Neural progenitor cell (in vitro differentiated cells): ENCODE data around the gene SLC16A4. TPM values are rescaled to one million over a fixed set of nuclear protein-coding genes. Genes with fewer than 3 reads are reported as not detected.
A peak's percentile ranks its signal among the peaks of the same experiment; 100 is the strongest.

Experiments
- DNase-seq: peaks from one replicate; pipeline ENCODE4 v3.0.0-alpha.2; 2016; ENCODE audit warnings: low spot score
- H2AFZ ChIP-seq: fragments of 200-600 bp; sonication (generic); replicated peaks from 2 replicates; pipeline ENCODE4 v1.6.1; 2016; ENCODE audit warnings: antibody characterized with exemption
- H3F3A ChIP-seq: fragments of 200-600 bp; sonication (generic); 2 replicates; pipeline ENCODE4 v1.6.1; 2016; ENCODE audit warnings: antibody characterized with exemption, low read depth
- H3K27ac ChIP-seq: fragments of 200-600 bp; sonication (generic); 2 replicates; pipeline ENCODE4 v1.5.1; 2016; ENCODE audit warnings: mild to moderate bottlenecking
- H3K27me3 ChIP-seq: fragments of 200-600 bp; sonication (generic); 2 replicates; pipeline ENCODE4 v1.6.1; 2016; ENCODE audit warnings: mild to moderate bottlenecking, moderate library complexity
- H3K36me3 ChIP-seq: fragments of 200-600 bp; sonication (generic); 2 replicates; pipeline ENCODE4 v1.5.1; 2016
- H3K4me1 ChIP-seq: fragments of 200-600 bp; sonication (generic); 2 replicates; pipeline ENCODE4 v1.6.1; 2016; ENCODE audit warnings: mixed run types
- H3K4me2 ChIP-seq: fragments of 200-600 bp; sonication (generic); 2 replicates; pipeline ENCODE4 v1.6.1; 2016
- H3K4me3 ChIP-seq: fragments of 200-600 bp; sonication (generic); 2 replicates; pipeline ENCODE4 v1.5.1; 2016
- H3K79me2 ChIP-seq: fragments of 200-600 bp; sonication (generic); 2 replicates; pipeline ENCODE4 v1.6.1; 2016; ENCODE audit warnings: low read depth
- H3K9ac ChIP-seq: fragments of 200-600 bp; sonication (generic); 2 replicates; pipeline ENCODE4 v1.6.1; 2016
- H3K9me3 ChIP-seq: fragments of 200-600 bp; sonication (generic); 2 replicates; pipeline ENCODE4 v1.5.1; 2016; ENCODE audit warnings: low read depth
- H4K20me1 ChIP-seq: fragments of 200-600 bp; sonication (generic); 2 replicates; pipeline ENCODE4 v1.6.1; 2016; ENCODE audit warnings: low read depth
- H3K27ac Mint-ChIP-seq: 3 replicates; pipeline ENCODE4 v1.8.0; 2021; ENCODE audit warnings: mixed read lengths
- H3K27me3 Mint-ChIP-seq: 2 replicates; pipeline ENCODE4 v1.8.0; 2022; ENCODE audit warnings: low read depth, mild to moderate bottlenecking, inconsistent platforms, moderate library complexity, mixed read lengths; ENCODE audit not compliant: insufficient read depth
- H3K36me3 Mint-ChIP-seq: 3 replicates; pipeline ENCODE4 v1.8.0; 2021; ENCODE audit warnings: mixed read lengths
- H3K4me1 Mint-ChIP-seq: 3 replicates; pipeline ENCODE4 v1.8.0; 2021; ENCODE audit warnings: mixed read lengths
- H3K4me3 Mint-ChIP-seq: 3 replicates; pipeline ENCODE4 v1.8.0; 2021; ENCODE audit warnings: mild to moderate bottlenecking, moderate library complexity, mixed read lengths
- H3K9me3 Mint-ChIP-seq: 3 replicates; pipeline ENCODE4 v1.8.0; 2020; ENCODE audit warnings: mixed read lengths
- CTCF ChIP-seq: fragments of 200-600 bp; sonication (generic); IDR thresholded peaks from 2 replicates; pipeline ENCODE4 v1.5.1; 2017; ENCODE audit warnings: antibody characterized with exemption, mild to moderate bottlenecking
- EZH2 ChIP-seq: fragments of 200-600 bp; sonication (generic); IDR thresholded peaks from 2 replicates; pipeline ENCODE4 v1.6.1; 2017; ENCODE audit warnings: antibody characterized with exemption, mild to moderate bottlenecking, moderate library complexity
- EZH2phosphoT487 ChIP-seq: fragments of 200-600 bp; sonication (generic); IDR thresholded peaks from 2 replicates; pipeline ENCODE4 v1.6.1; 2017; ENCODE audit warnings: antibody characterized with exemption
- total RNA-seq: library from RNA; depleted of rRNA; stranded (reverse); fragments of >200 nt; gene quantifications from 2 replicates; pipeline ENCODE4 v1.2.3, GENCODE V29; 2015; ENCODE audit warnings: low replicate concordance

Gene SLC16A4
- total RNA-seq, 1 donor from 2014 or later = 0.56 TPM

- H3K9me3 Mint-ChIP-seq = no peaks in the 10 kb centered on the region
- Histone ChIP-seq H3K9me3 (no peaks in the 10 kb centered on the region), H3K9ac (peak overlapping the region; percentile 32), H3K79me2 (peaks cover 100% of the 10 kb centered on the region), H3K4me3 (peak overlapping the region; percentile 22), H3K27ac (peak overlapping the region; percentile 8), H3F3A (peaks cover 16% of the 10 kb centered on the region), H4K20me1 (peaks cover 100% of the 10 kb centered on the region), H3K36me3 (peaks cover 38% of the 10 kb centered on the region), H2AFZ (no peak overlapping the region), H3K27me3 (no peaks in the 10 kb centered on the region), H3K4me1 (peaks cover 80% of the 10 kb centered on the region), H3K4me2 (peak overlapping the region; percentile 86)
- DNase-seq = no peak
- H3K27ac Mint-ChIP-seq = no peak overlapping the region
- no peaks in the 10 kb centered on the region for H3K27me3 Mint-ChIP-seq
- H3K4me1 Mint-ChIP-seq = peaks cover 65% of the 10 kb centered on the region
- H3K4me3 Mint-ChIP-seq = peak overlapping the region; percentile 50
- TF ChIP-seq EZH2 = no peak
- TF ChIP-seq CTCF = no peak
- TF ChIP-seq EZH2phosphoT487 = no peak
- peaks cover 10% of the 10 kb centered on the region for H3K36me3 Mint-ChIP-seq
These were observed 43.5 kb downstream of the SLC16A4 start for GRCh38 chr1:110347182-110347893.

- DNase-seq = peak; percentile 39
- Mint-ChIP-seq H3K4me1 (peaks cover 72% of the 10 kb centered on the region), H3K36me3 (peaks cover 16% of the 10 kb centered on the region), H3K27ac (no peak overlapping the region), H3K27me3 (no peaks in the 10 kb centered on the region), H3K9me3 (no peaks in the 10 kb centered on the region), H3K4me3 (no peak overlapping the region)
- H3K79me2 ChIP-seq = peaks cover 100% of the 10 kb centered on the region
- no peaks in the 10 kb centered on the region for H3K9me3 ChIP-seq
- no peaks in the 10 kb centered on the region for H3K27me3 ChIP-seq
- no peak overlapping the region for H3K9ac ChIP-seq
- peaks cover 87% of the 10 kb centered on the region for H3K4me1 ChIP-seq
- H3F3A ChIP-seq = peaks cover 16% of the 10 kb centered on the region
- peak overlapping the region; percentile 86 for H3K4me2 ChIP-seq
- H3K4me3 ChIP-seq = peak overlapping the region; percentile 16
- no peak overlapping the region for H2AFZ ChIP-seq
- H3K36me3 ChIP-seq = peaks cover 36% of the 10 kb centered on the region
- H4K20me1 ChIP-seq = peaks cover 100% of the 10 kb centered on the region
- no peak overlapping the region for H3K27ac ChIP-seq
- TF ChIP-seq EZH2 = no peak
- TF ChIP-seq EZH2phosphoT487 = no peak
- TF ChIP-seq CTCF = no peak
These were observed 44.1 kb downstream of the SLC16A4 start for GRCh38 chr1:110346690-110347089.

- Mint-ChIP-seq H3K9me3 (no peaks in the 10 kb centered on the region), H3K4me3 (no peak overlapping the region), H3K4me1 (peaks cover 76% of the 10 kb centered on the region), H3K36me3 (peaks cover 27% of the 10 kb centered on the region), H3K27ac (no peak overlapping the region), H3K27me3 (no peaks in the 10 kb centered on the region)
- peak overlapping the region; percentile 83 for H3K4me3 ChIP-seq
- peaks cover 31% of the 10 kb centered on the region for H3K36me3 ChIP-seq
- no peak for TF ChIP-seq CTCF
- TF ChIP-seq EZH2phosphoT487 = no peak
- no peak for TF ChIP-seq EZH2
- H3K27me3 ChIP-seq = no peaks in the 10 kb centered on the region
- peak overlapping the region; percentile 86 for H3K4me2 ChIP-seq
- H3K9ac ChIP-seq = no peak overlapping the region
- no peaks in the 10 kb centered on the region for H3K9me3 ChIP-seq
- peaks cover 100% of the 10 kb centered on the region for H4K20me1 ChIP-seq
- peaks cover 100% of the 10 kb centered on the region for H3K79me2 ChIP-seq
- DNase-seq = no peak
- peaks cover 16% of the 10 kb centered on the region for H3F3A ChIP-seq
- H3K4me1 ChIP-seq = peaks cover 93% of the 10 kb centered on the region
- no peak overlapping the region for H2AFZ ChIP-seq
- H3K27ac ChIP-seq = peak overlapping the region; percentile 18
These were observed 45.3 kb downstream of the SLC16A4 start for GRCh38 chr1:110345480-110345879.
